OCI-LY3 (cell line): ENCODE measurements around the gene STX1B.

Source experiments
- EZH2phosphoT487 ChIP-seq: fragments of 200-600 bp; shearing (Covaris generic); IDR thresholded peaks from 2 replicates; pipeline ENCODE4 v1.6.1; 2018; ENCODE audit warnings: antibody characterized with exemption, mixed run types, low read depth
- TF ChIP-seq, protein P1 (sequence below): fragments of 200-600, 300-600 bp; sonication (generic); IDR thresholded peaks from 2 replicates; pipeline ENCODE4 v1.5.1; 2014; ENCODE audit warnings: antibody characterized with exemption, low read length, low read depth

DNA sequence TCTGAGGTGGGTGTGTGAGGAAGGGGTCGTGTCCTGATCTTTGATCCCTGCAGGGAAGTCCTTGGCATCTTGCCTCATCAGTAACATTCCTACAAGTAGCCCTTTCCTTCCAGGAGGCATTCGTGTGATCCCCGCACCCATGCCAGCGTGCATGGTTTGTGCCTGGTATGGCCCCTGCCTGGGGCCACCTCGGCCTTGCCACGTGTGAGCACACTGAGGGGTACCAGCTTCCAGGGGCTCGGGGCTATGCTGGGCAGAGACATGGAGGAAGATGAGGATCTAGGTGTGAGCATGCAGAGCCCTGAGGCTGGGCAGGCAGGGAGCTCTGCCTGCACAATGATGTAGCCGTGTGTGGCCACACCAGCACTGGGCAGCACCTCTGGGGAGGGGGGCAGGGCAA, 19.4 kb downstream of the STX1B start:
- TF ChIP-seq, protein P1, sequence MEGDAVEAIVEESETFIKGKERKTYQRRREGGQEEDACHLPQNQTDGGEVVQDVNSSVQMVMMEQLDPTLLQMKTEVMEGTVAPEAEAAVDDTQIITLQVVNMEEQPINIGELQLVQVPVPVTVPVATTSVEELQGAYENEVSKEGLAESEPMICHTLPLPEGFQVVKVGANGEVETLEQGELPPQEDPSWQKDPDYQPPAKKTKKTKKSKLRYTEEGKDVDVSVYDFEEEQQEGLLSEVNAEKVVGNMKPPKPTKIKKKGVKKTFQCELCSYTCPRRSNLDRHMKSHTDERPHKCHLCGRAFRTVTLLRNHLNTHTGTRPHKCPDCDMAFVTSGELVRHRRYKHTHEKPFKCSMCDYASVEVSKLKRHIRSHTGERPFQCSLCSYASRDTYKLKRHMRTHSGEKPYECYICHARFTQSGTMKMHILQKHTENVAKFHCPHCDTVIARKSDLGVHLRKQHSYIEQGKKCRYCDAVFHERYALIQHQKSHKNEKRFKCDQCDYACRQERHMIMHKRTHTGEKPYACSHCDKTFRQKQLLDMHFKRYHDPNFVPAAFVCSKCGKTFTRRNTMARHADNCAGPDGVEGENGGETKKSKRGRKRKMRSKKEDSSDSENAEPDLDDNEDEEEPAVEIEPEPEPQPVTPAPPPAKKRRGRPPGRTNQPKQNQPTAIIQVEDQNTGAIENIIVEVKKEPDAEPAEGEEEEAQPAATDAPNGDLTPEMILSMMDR: no peak
- TF ChIP-seq EZH2phosphoT487: no peak
